HCT116 (cell line): ENCODE results near the gene RAPGEF1. TPM values are rescaled to one million over a fixed set of nuclear protein-coding genes. Genes with fewer than 3 reads are reported as not detected.

ENCODE experiments used
- ATAC-seq: fragments of 200-7000 bp; cut with Tn5 transposase; 2 replicates; pipeline ENCODE4 v1.9.1; 2020; ENCODE audit warnings: mild to moderate bottlenecking, moderate library complexity
- BruUV-seq: library from RNA; stranded (reverse); fragments of 400-500 nt; replicated peaks from 2 replicates; lab custom pipeline; 2021; lab: Mats Ljungman, UMichigan
- CTCF ChIA-PET: fragments of 300-600 bp; sonication (Branson Sonifier 250); formaldehyde crosslinking; loops from one replicate; lab custom pipeline; 2021; ENCODE audit warnings: antibody characterized with exemption; lab: Charles Lee
- POLR2A ChIA-PET: fragments of 300-600, 350-600 bp; sonication (Branson Sonifier 250); formaldehyde crosslinking; loops from one replicate; lab custom pipeline; 2021; ENCODE audit warnings: antibody characterized with exemption; lab: Charles Lee
- RAD21 ChIA-PET, 2 experiments: fragments of 300-600 bp; sonication (Branson Sonifier 250); formaldehyde crosslinking; loops; one replicate each; lab custom pipeline; 2023; ENCODE audit warnings: low total read pairs in 2 of 2; ENCODE audit not compliant: uncharacterized antibody in 2 of 2, unreplicated experiment in 2 of 2, low non-redundant PET in 1 of 2; lab: Charles Lee
- DNase-seq: peaks from one replicate; pipeline ENCODE4 v3.0.0-alpha.2; 2010; ENCODE audit warnings: low read depth, low spot score
- H2AFZ ChIP-seq: fragments of 200-600 bp; shearing (Covaris generic), sonication (generic); 2 replicates; pipeline ENCODE4 v1.6.1; 2017; ENCODE audit warnings: low read depth, mixed run types, mixed read lengths, antibody characterized with exemption, low read length; ENCODE audit not compliant: poor library complexity, severe bottlenecking
- H3K27ac ChIP-seq: 2 replicates; pipeline ENCODE4 v1.5.1; 2012; ENCODE audit warnings: low read depth, low read length
- H3K27me3 ChIP-seq: fragments of 200-600 bp; sonication (generic); 2 replicates; pipeline ENCODE4 v1.6.1; 2016; ENCODE audit warnings: mixed run types, low read length, mixed read lengths; ENCODE audit not compliant: insufficient read depth
- H3K36me3 ChIP-seq, 2 experiments: fragments of 200-500 bp in 1 of 2; fragments of 200-600 bp in 1 of 2; sonication (Bioruptor generic) in 1 of 2; sonication (generic) in 1 of 2; 2 replicates each; pipeline versions ENCODE4 v1.5.1 to v1.6.1; 2014 to 2016; ENCODE audit warnings: low read length in 2 of 2, inconsistent platforms in 1 of 2, mixed read lengths in 1 of 2, mixed run types in 1 of 2; ENCODE audit not compliant: insufficient read depth in 2 of 2, control insufficient read depth in 1 of 2
- H3K4me1 ChIP-seq, 2 experiments: fragments of 200-600 bp in 1 of 2; sonication (generic) in 1 of 2; 2 replicates each; pipeline versions ENCODE4 v1.5.1 to v1.6.1; 2012 to 2017; ENCODE audit warnings: low read length in 2 of 2, inconsistent platforms in 1 of 2, mild to moderate bottlenecking in 1 of 2, mixed read lengths in 1 of 2, mixed run types in 1 of 2, moderate library complexity in 1 of 2; ENCODE audit not compliant: insufficient read depth in 2 of 2, control insufficient read depth in 1 of 2
- H3K4me2 ChIP-seq: fragments of 200-600 bp; sonication (generic); 2 replicates; pipeline ENCODE4 v1.6.1; 2017; ENCODE audit warnings: mixed run types, low read length, mixed read lengths
- H3K4me3 ChIP-seq, 2 experiments: fragments of 200-600 bp in 1 of 2; sonication (generic) in 1 of 2; replicated peaks in 1 of 2; 2 replicates each; pipeline ENCODE4 v1.5.1; 2011 to 2016; ENCODE audit warnings: low read length in 2 of 2, control low read depth in 1 of 2, low read depth in 1 of 2, mild to moderate bottlenecking in 1 of 2, mixed read lengths in 1 of 2, mixed run types in 1 of 2
- H3K79me2 ChIP-seq: fragments of 200-600 bp; sonication (generic); 2 replicates; pipeline ENCODE4 v1.6.1; 2017; ENCODE audit warnings: mild to moderate bottlenecking, mixed run types, low read length, moderate library complexity, mixed read lengths; ENCODE audit not compliant: insufficient read depth
- H3K9ac ChIP-seq: fragments of 200-600 bp; sonication (generic); 2 replicates; pipeline ENCODE4 v1.6.1; 2016; ENCODE audit warnings: low read length, mixed read lengths
- H3K9me2 ChIP-seq: fragments of 200-600 bp; sonication (generic), shearing (Covaris generic); 2 replicates; pipeline ENCODE4 v1.6.1; 2017; ENCODE audit warnings: mixed run types, mild to moderate bottlenecking, moderate library complexity; ENCODE audit not compliant: insufficient read depth
- H3K9me3 ChIP-seq, 2 experiments: fragments of 200-500 bp in 1 of 2; fragments of 200-600 bp in 1 of 2; sonication (Bioruptor generic) in 1 of 2; sonication (generic) in 1 of 2; 2 replicates each; pipeline ENCODE4 v1.6.1; 2014 to 2017; ENCODE audit warnings: low read length in 2 of 2, mixed read lengths in 2 of 2, inconsistent platforms in 1 of 2, low read depth in 1 of 2, mild to moderate bottlenecking in 1 of 2, mixed run types in 1 of 2, moderate library complexity in 1 of 2; ENCODE audit not compliant: control insufficient read depth in 1 of 2, insufficient read depth in 1 of 2
- H4K20me1 ChIP-seq: fragments of 200-600 bp; sonication (generic), shearing (Covaris generic); 2 replicates; pipeline ENCODE4 v1.6.1; 2017; ENCODE audit warnings: mixed run types, mild to moderate bottlenecking, moderate library complexity; ENCODE audit not compliant: insufficient read depth
- CBX3 ChIP-seq: IDR thresholded peaks from 2 replicates; pipeline ENCODE4 v1.6.1; 2012; ENCODE audit warnings: low read depth
- EGR1 ChIP-seq: IDR thresholded peaks from 2 replicates; pipeline ENCODE4 v1.6.1; 2012; ENCODE audit warnings: low read depth
- EZH2 ChIP-seq: fragments of 200-600 bp; sonication (generic); IDR thresholded peaks from 2 replicates; pipeline ENCODE4 v1.6.1; 2017; ENCODE audit warnings: antibody characterized with exemption, mixed run types
- MAX ChIP-seq: IDR thresholded peaks from 2 replicates; pipeline ENCODE4 v1.6.1; 2012
- SIN3A ChIP-seq: IDR thresholded peaks from 2 replicates; pipeline ENCODE4 v1.6.1; 2012; ENCODE audit warnings: low read depth
- SP1 ChIP-seq: IDR thresholded peaks from 2 replicates; pipeline ENCODE4 v1.6.1; 2012; ENCODE audit warnings: low read depth
- ZNF274 ChIP-seq: fragments of 200-500 bp; sonication (Bioruptor generic); IDR thresholded peaks from 2 replicates; pipeline ENCODE4 v1.6.1; 2014; ENCODE audit warnings: mild to moderate bottlenecking, low read depth, low read length, inconsistent platforms
- intact Hi-C: fragments of 100-400 bp; cut with micrococcal nuclease; formaldehyde crosslinking; loops from 2 replicates; pipeline ENCODE4 v1.10.0; 2022
- total RNA-seq: library from RNA; stranded (reverse); gene quantifications from one replicate; pipeline ENCODE4 v1.2.1, GENCODE V29; 2021; ENCODE audit not compliant: unreplicated experiment

The RAPGEF1 gene
- total RNA-seq, 1 experiment from 2014 or later = 43.0 TPM

GRCh38 chr9:131698618-131698985 lies 41.3 kb downstream of the RAPGEF1 start:
- Histone ChIP-seq H3K9ac (no peak overlapping the region), H3K79me2 (peaks cover 33% of the 10 kb centered on the region)

GRCh38 chr9:131697908-131698617 lies 41.8 kb downstream of the RAPGEF1 start:
- intact Hi-C loops = no loop called here
- ChIA-PET POLR2A (no interaction called here), RAD21 (no interaction called here), CTCF (no interaction called here)
- Histone ChIP-seq H3K27me3 (no peaks in the 10 kb centered on the region), H3K9me2 (no peaks in the 10 kb centered on the region), H3K4me1 (peaks cover 7 to 15% of the 10 kb centered on the region in 2 experiments), H3K36me3 (no peaks in the 10 kb centered on the region), H3K9ac (no peak overlapping the region), H4K20me1 (peaks cover 8% of the 10 kb centered on the region; the same call in 1 of the 2 replicates), H3K4me2 (no peak overlapping the region), H3K9me3 (no peaks in the 10 kb centered on the region), H3K27ac (no peak overlapping the region), H3K4me3 (no peak overlapping the region), H3K79me2 (peaks cover 27% of the 10 kb centered on the region)
- no peak for DNase-seq
- TF ChIP-seq SIN3A (no peak), SP1 (no peak), ZNF274 (no peak), CBX3 (no peak), MAX (no peak), EGR1 (no peak)
- TF ChIP-seq, all 23 proteins: peak for 0
- BruUV-seq = no TSS peak
- ATAC-seq = no peak
- no peak overlapping the region for H2AFZ ChIP-seq

More at GRCh38 chr9:131698618-131698985, 41.3 kb downstream of the RAPGEF1 start:
- peaks cover 13 to 20% of the 10 kb centered on the region in 2 experiments for H3K4me1 ChIP-seq
- intact Hi-C loops = no loop called here
- H4K20me1 ChIP-seq = peaks cover 8% of the 10 kb centered on the region; the same call in 1 of the 2 replicates
- no peak overlapping the region for H2AFZ ChIP-seq
- ChIA-PET POLR2A (no interaction called here), CTCF (no interaction called here), RAD21 (no interaction called here)
- no peak overlapping the region for H3K27ac ChIP-seq
- H3K9me2 ChIP-seq = no peaks in the 10 kb centered on the region
- H3K27me3 ChIP-seq = no peaks in the 10 kb centered on the region
- no peak overlapping the region for H3K4me2 ChIP-seq
- no TSS peak for BruUV-seq
- H3K36me3 ChIP-seq = no peaks in the 10 kb centered on the region
- TF ChIP-seq EZH2 = no peak
- H3K9me3 ChIP-seq = no peaks in the 10 kb centered on the region
- ATAC-seq = no peak
- DNase-seq = no peak
- no peak overlapping the region for H3K4me3 ChIP-seq
